ENCODE data around the gene AUTS2.

Gene AUTS2

DNA sequence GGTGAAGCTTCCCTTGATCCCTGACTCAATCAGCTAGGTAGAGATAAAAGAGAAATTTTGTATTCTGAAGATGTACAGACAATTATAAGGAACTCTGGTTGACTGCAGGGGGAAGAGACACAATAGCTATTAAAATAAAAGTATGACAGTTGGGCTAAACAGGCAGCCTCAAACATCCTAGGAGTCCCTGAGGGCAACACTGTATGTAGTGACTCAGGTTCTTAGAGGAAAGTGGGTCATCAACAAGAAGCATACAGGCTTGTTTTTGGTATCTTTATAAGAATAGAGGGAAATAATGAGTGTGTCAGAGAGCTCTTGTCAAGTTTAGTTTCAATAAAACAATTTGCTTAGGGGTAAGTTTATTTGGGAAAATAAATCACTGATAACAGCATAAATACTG, 150.3 kb downstream of the AUTS2 start:
- Histone ChIP-seq H3K27me3 (ENCODE audit: insufficient read depth, poor library complexity, severe bottlenecking) (no peaks in the 10 kb centered on the region), H3K27ac (replicated peaks) (no peak overlapping the region), H3K4me3 (replicated peaks; ENCODE audit: insufficient read depth, low read length) (no peak overlapping the region)
- TF ChIP-seq, protein P1, sequence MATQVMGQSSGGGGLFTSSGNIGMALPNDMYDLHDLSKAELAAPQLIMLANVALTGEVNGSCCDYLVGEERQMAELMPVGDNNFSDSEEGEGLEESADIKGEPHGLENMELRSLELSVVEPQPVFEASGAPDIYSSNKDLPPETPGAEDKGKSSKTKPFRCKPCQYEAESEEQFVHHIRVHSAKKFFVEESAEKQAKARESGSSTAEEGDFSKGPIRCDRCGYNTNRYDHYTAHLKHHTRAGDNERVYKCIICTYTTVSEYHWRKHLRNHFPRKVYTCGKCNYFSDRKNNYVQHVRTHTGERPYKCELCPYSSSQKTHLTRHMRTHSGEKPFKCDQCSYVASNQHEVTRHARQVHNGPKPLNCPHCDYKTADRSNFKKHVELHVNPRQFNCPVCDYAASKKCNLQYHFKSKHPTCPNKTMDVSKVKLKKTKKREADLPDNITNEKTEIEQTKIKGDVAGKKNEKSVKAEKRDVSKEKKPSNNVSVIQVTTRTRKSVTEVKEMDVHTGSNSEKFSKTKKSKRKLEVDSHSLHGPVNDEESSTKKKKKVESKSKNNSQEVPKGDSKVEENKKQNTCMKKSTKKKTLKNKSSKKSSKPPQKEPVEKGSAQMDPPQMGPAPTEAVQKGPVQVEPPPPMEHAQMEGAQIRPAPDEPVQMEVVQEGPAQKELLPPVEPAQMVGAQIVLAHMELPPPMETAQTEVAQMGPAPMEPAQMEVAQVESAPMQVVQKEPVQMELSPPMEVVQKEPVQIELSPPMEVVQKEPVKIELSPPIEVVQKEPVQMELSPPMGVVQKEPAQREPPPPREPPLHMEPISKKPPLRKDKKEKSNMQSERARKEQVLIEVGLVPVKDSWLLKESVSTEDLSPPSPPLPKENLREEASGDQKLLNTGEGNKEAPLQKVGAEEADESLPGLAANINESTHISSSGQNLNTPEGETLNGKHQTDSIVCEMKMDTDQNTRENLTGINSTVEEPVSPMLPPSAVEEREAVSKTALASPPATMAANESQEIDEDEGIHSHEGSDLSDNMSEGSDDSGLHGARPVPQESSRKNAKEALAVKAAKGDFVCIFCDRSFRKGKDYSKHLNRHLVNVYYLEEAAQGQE (IDR thresholded peaks at IDR 0.05; ENCODE audit: insufficient replicate concordance, low read depth) = no peak
- TF ChIP-seq POLR2AphosphoS5 (IDR thresholded peaks at IDR 0.05; ENCODE audit: low read depth) (no peak), GABPA (IDR thresholded peaks at IDR 0.05; ENCODE audit: low read depth) (no peak), SPI1 (IDR thresholded peaks at IDR 0.05; ENCODE audit: borderline replicate concordance, low read depth) (no peak)
- TF ChIP-seq, protein P2, sequence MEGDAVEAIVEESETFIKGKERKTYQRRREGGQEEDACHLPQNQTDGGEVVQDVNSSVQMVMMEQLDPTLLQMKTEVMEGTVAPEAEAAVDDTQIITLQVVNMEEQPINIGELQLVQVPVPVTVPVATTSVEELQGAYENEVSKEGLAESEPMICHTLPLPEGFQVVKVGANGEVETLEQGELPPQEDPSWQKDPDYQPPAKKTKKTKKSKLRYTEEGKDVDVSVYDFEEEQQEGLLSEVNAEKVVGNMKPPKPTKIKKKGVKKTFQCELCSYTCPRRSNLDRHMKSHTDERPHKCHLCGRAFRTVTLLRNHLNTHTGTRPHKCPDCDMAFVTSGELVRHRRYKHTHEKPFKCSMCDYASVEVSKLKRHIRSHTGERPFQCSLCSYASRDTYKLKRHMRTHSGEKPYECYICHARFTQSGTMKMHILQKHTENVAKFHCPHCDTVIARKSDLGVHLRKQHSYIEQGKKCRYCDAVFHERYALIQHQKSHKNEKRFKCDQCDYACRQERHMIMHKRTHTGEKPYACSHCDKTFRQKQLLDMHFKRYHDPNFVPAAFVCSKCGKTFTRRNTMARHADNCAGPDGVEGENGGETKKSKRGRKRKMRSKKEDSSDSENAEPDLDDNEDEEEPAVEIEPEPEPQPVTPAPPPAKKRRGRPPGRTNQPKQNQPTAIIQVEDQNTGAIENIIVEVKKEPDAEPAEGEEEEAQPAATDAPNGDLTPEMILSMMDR (IDR thresholded peaks at IDR 0.05; ENCODE audit: insufficient read depth, low read length) = no peak
- no peak for DNase-seq (ENCODE audit: low read depth in 1 of 2, low spot score in 1 of 2)

DNA sequence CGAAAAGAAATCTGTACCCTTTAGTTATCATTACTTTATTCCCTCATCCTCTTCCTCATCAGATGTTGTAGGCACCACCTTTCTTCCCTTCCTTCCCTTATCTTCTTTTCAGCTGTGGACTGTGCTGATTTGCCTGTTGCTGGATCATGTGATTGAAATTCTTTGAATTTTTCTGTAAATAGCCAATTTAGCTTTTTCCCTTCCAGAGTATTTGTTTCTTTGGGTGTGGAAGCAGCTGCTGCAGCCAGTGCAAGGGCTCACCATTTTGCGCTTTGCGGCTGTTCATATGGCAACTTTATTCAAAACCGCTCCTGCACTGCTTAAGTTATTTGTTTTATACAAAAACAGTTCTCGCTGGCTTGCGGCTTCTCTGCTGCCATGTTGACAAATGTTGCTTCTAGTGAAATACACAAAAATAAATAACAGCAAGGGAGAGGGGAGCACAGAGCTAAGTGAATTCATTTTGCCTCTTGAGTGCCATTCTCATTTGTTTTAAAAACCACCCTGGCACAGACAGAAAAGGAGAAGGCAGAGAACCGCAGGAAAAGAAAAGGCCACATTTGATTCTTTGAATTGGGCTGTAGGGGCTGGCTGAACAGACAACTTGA, 151.2 kb downstream of the AUTS2 start:
- no peak overlapping the region for H3K4me3 ChIP-seq (replicated peaks; ENCODE audit: insufficient read depth, low read length)
- TF ChIP-seq GABPA (IDR thresholded peaks at IDR 0.05; ENCODE audit: low read depth) (no peak), POLR2AphosphoS5 (IDR thresholded peaks at IDR 0.05; ENCODE audit: low read depth) (no peak), SPI1 (IDR thresholded peaks at IDR 0.05; ENCODE audit: borderline replicate concordance, low read depth) (no peak)
- TF ChIP-seq, protein P1 (IDR thresholded peaks at IDR 0.05; ENCODE audit: insufficient replicate concordance, low read depth) = no peak
- TF ChIP-seq, protein P2 (IDR thresholded peaks at IDR 0.05; ENCODE audit: insufficient read depth, low read length) = no peak
- DNase-seq (ENCODE audit: low read depth in 1 of 2, low spot score in 1 of 2) = no peak
- no peak overlapping the region for H3K27ac ChIP-seq (replicated peaks)
- H3K27me3 ChIP-seq (ENCODE audit: insufficient read depth, poor library complexity, severe bottlenecking) = no peaks in the 10 kb centered on the region

DNA sequence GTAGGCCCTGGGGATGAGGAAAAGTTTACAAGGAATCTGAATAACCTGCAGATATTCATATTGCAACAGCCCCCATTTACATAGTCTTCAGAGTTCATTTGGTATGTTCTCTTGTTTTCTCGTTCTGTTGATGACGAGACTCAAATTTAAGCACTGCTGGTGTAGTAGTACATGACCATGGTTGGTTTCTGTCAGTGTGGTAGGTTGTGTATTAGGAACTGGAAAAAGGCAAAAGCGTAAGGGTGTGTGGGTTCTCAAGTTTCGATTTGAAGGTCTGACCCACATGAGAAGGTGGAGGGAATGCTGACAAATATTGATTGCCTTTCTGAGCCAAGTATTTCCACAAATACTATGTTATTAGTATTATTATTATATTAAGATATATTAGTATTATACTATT, 151.7 kb downstream of the AUTS2 start:
- Histone ChIP-seq H3K27me3 (ENCODE audit: insufficient read depth, poor library complexity, severe bottlenecking) (no peaks in the 10 kb centered on the region), H3K27ac (replicated peaks) (no peak overlapping the region), H3K4me3 (replicated peaks; ENCODE audit: insufficient read depth, low read length) (no peak overlapping the region)
- DNase-seq (ENCODE audit: low read depth in 1 of 2, low spot score in 1 of 2) = no peak
- no peak for TF ChIP-seq POLR2AphosphoS5 (IDR thresholded peaks at IDR 0.05; ENCODE audit: low read depth)
- TF ChIP-seq GABPA (IDR thresholded peaks at IDR 0.05; ENCODE audit: low read depth) = no peak
- TF ChIP-seq, protein P1 (IDR thresholded peaks at IDR 0.05; ENCODE audit: insufficient replicate concordance, low read depth) = no peak
- no peak for TF ChIP-seq SPI1 (IDR thresholded peaks at IDR 0.05; ENCODE audit: borderline replicate concordance, low read depth)
- TF ChIP-seq, protein P2 (IDR thresholded peaks at IDR 0.05; ENCODE audit: insufficient read depth, low read length) = no peak

Data from HL-60 (cell line).